ENCODE data around the gene SLC26A11.
A peak's percentile ranks its signal among the peaks of the same experiment; 100 is the strongest.

SLC26A11 gene

DNA sequence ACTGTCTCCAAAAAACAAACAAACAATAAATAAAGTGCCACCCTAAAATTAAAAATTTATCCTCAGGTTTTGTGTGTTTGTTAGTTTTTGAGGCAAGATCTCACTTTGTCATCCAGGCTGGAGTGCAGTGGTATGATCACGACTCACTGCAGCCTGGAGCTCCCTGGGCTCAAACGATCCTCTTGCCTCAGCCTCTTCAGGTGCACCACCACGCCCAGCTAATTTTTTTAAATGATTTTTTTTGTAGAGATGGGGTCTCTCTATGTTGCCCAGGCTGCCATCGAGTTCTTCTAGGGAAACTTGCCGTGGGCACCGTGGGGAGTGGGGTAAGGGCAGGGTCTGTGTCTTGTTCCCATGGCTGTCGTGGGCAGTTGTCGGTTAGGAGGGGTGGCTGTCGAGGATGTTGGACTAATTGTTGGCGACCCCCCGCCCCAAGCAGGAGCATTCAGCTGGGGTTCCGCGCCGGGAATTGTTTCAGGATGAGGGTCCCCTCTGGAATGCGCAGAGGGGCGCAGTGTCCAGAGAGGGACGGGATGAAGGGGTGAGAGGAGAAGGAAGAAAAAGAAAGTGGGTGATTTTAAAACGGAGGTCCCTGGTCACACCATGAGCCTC lies 39.3 kb downstream of the SLC26A11 start:
- Histone ChIP-seq H3K27ac (ENCODE audit: low read length) (no peak overlapping the region), H3K4me1 (ENCODE audit: control insufficient read depth, low read depth, low read length) (peaks cover 23% of the 10 kb centered on the region), H3K36me3 (ENCODE audit: control insufficient read depth, low read depth, low read length) (no peaks in the 10 kb centered on the region)

DNA sequence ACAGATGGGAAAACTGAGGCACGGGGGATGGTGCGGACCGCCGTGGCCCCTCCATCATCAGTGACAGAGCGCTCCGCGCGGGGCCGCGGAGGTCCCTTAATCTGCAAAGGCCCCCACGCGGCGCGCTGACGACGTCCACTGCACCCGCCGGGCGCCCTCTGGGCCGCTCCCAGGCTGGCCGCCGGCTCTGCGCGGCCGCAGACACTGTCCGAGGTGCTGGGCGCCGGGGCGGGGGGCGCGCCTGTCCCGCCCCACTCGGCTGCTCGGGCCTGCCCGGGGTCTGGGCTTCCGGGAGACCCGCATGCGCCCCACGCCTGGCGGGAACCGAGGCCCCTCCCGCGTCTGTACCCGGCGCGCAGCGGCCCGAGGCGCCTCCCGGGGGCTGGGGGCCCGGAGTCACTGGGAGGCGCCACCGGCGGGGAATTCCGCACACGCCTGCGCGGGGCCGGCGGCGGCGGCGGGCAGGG lies 39.9 kb downstream of the SLC26A11 start:
- no peak overlapping the region for H3K27ac ChIP-seq (ENCODE audit: low read length)
- H3K36me3 ChIP-seq (ENCODE audit: control insufficient read depth, low read depth, low read length), result no peaks in the 10 kb centered on the region
- H3K4me1 ChIP-seq (ENCODE audit: control insufficient read depth, low read depth, low read length), result peaks cover 23% of the 10 kb centered on the region
- peak overlapping the region; percentile 7 for H3K9ac ChIP-seq (ENCODE audit: low read length)
- H3K9me3 ChIP-seq (ENCODE audit: control insufficient read depth, low read depth, low read length), result no peaks in the 10 kb centered on the region
- H3K27me3 ChIP-seq (ENCODE audit: control insufficient read depth, insufficient read depth, low read length), result no peaks in the 10 kb centered on the region
- peak overlapping the region; percentile 50 for H3K4me3 ChIP-seq (ENCODE audit: low read length)

More for the DNA sequence above, 39.3 kb downstream of the SLC26A11 start:
- peak overlapping the region; percentile 7 for H3K9ac ChIP-seq (ENCODE audit: low read length)
- H3K9me3 ChIP-seq (ENCODE audit: control insufficient read depth, low read depth, low read length), result no peaks in the 10 kb centered on the region
- peak overlapping the region; percentile 50 for H3K4me3 ChIP-seq (ENCODE audit: low read length)
- H3K27me3 ChIP-seq (ENCODE audit: control insufficient read depth, insufficient read depth, low read length), result no peaks in the 10 kb centered on the region

DNA sequence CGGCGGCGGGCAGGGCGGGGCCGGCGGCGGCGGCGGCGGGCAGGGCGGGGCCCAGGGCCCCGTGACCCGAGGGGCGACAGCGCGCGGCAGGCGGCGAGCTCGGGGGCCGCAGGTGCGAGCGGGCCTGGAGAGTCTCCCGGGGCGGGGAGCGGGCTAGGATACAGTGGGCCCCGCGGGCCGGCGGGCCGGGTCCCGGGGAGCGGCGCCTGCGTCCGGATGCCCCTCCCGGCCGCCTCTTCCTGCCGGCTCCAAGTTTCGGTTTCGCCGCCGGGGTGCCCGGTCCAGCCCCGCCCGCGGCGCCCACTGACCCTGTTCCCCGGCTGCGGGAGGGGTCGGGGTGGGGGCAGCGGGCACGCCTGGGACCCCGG lies 40.5 kb downstream of the SLC26A11 start, which contains the start of gene RNF213:
RNF213 (plus strand) TSS at position 62 of the 368 bp plus-strand sequence. CDS start 2,830 bp downstream, outside the sequence.
- H3K36me3 ChIP-seq (ENCODE audit: control insufficient read depth, low read depth, low read length), result no peaks in the 10 kb centered on the region
- peak within 1 kb of the TSS; percentile 95 for H3K9ac ChIP-seq (ENCODE audit: low read length)
- no peaks in the 10 kb centered on the region for H3K9me3 ChIP-seq (ENCODE audit: control insufficient read depth, low read depth, low read length)
- peaks cover 23% of the 10 kb centered on the region for H3K4me1 ChIP-seq (ENCODE audit: control insufficient read depth, low read depth, low read length)
- no peaks in the 10 kb centered on the region for H3K27me3 ChIP-seq (ENCODE audit: control insufficient read depth, insufficient read depth, low read length)
- peak within 1 kb of the TSS; percentile 90 for H3K27ac ChIP-seq (ENCODE audit: low read length)
- H3K4me3 ChIP-seq (ENCODE audit: low read length), result peak within 1 kb of the TSS; percentile 87

DNA sequence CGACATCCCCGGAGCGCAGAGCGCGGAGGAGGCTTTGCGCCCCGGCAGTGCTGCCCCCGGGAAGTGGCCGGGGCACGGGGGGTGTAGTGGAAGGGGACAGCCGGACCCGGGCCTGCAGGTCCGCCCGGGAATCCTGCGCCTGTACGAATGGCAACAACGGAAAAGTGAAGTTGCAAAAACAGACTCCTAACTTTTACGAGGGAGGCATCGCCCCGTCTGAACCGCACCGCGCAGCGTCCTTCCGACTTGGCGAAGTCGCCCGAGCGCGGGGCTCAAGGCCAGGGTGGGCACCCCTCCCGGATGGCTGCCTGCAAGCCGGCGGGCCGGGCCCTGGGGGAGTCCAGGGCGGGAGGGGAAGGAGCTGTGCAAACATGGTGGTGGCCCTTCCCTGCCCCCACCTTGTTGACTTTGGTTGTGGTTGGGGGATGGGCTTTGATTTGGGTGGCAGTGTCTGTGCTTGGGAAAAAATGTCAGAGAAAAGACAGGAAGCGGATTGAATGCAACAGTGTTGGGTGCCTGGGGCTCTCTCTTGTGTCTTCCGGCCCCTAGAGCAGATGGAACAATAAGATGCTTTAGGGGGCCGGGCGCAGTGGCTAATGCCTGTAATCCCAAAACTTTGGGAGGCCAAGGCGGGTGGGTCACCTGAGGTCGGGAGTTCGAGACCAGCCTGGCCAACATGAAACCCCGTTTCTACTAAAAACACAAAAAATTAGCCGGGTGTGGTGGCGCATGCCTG lies 41.1 kb downstream of the SLC26A11 start:
- peak overlapping the region; percentile 90 for H3K27ac ChIP-seq (ENCODE audit: low read length)
- no peaks in the 10 kb centered on the region for H3K36me3 ChIP-seq (ENCODE audit: control insufficient read depth, low read depth, low read length)
- peaks cover 23% of the 10 kb centered on the region for H3K4me1 ChIP-seq (ENCODE audit: control insufficient read depth, low read depth, low read length)
- H3K27me3 ChIP-seq (ENCODE audit: control insufficient read depth, insufficient read depth, low read length), result no peaks in the 10 kb centered on the region
- peak overlapping the region; percentile 87 for H3K4me3 ChIP-seq (ENCODE audit: low read length)
- no peaks in the 10 kb centered on the region for H3K9me3 ChIP-seq (ENCODE audit: control insufficient read depth, low read depth, low read length)
- H3K9ac ChIP-seq (ENCODE audit: low read length), result peak overlapping the region; percentile 95

DNA sequence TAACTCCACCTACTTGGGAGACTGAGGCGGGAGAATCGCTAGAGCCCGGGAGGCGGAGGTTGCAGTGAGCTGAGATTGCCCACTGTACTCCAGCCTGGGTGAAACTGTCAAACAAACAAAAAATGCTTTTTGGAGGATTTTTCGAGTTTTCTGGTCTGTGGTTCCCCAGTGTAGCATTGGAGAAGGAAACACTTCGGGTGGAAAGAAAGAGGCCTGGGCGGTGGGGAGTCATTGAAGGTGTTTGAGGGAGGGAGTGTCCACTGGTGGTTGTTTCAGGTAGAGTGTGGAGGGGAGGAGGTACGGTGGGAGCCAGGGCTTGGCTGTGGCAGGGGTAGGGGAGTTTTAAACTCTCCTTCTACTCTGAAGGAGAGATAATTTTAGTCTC lies 41.7 kb downstream of the SLC26A11 start:
- H3K9me3 ChIP-seq (ENCODE audit: control insufficient read depth, low read depth, low read length), result no peaks in the 10 kb centered on the region
- H3K9ac ChIP-seq (ENCODE audit: low read length), result peak overlapping the region; percentile 95
- peaks cover 23% of the 10 kb centered on the region for H3K4me1 ChIP-seq (ENCODE audit: control insufficient read depth, low read depth, low read length)
- H3K27me3 ChIP-seq (ENCODE audit: control insufficient read depth, insufficient read depth, low read length), result no peaks in the 10 kb centered on the region
- peak overlapping the region; percentile 87 for H3K4me3 ChIP-seq (ENCODE audit: low read length)
- H3K27ac ChIP-seq (ENCODE audit: low read length), result peak overlapping the region; percentile 90
- no peaks in the 10 kb centered on the region for H3K36me3 ChIP-seq (ENCODE audit: control insufficient read depth, low read depth, low read length)

DNA sequence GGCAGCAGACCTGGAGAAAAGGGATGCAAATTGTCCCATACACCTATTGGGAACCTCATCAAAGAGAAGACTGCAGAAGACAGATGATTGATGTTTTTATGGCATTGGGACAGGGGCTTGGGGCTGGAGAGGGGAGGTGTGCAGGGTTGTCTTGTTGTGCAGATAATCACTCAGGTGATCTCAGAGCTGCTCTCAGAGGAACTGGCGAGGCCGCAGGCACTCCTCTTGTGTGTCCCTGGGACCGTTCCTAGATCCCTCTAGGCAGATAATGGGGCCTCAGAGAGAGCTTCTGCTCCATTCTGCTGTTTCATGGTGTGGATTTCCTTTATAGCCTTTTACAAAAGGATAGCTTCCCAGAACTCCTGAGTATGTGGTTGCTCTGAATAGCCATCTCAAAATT lies 42.1 kb downstream of the SLC26A11 start:
- H3K9ac ChIP-seq (ENCODE audit: low read length), result peak overlapping the region; percentile 95

DNA sequence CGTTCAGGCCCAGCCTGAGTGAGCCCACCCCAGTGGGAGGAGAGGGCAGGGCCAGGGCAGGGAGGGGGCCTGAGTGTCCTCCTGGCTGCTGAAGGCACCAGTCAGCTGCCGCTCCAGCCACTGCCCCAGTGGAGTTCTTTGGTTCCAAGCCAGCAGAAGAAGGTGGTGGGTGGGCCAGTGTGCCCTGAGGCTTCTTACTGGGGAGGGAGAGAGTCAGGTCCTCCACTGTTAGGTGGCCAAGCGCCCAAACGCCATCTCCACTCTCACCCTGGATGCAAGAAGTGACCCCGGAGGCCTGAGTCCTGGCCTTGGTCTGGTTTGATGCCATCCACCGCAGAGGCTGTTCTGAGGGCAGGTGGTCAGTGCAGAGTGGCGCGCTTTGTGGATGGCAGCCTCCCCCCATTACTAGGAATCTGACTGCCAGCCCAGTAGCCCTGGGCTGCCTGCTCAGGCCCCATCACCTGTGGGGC lies 42.6 kb downstream of the SLC26A11 start:
- Histone ChIP-seq H3K9ac (ENCODE audit: low read length) (no peak overlapping the region), H3K9me3 (ENCODE audit: control insufficient read depth, low read depth, low read length) (no peaks in the 10 kb centered on the region), H3K27ac (ENCODE audit: low read length) (no peak overlapping the region), H3K36me3 (ENCODE audit: control insufficient read depth, low read depth, low read length) (no peaks in the 10 kb centered on the region), H3K4me3 (ENCODE audit: low read length) (no peak overlapping the region), H3K27me3 (ENCODE audit: control insufficient read depth, insufficient read depth, low read length) (no peaks in the 10 kb centered on the region), H3K4me1 (ENCODE audit: control insufficient read depth, low read depth, low read length) (peaks cover 23% of the 10 kb centered on the region)

More for the DNA sequence above, 42.1 kb downstream of the SLC26A11 start:
- no peaks in the 10 kb centered on the region for H3K36me3 ChIP-seq (ENCODE audit: control insufficient read depth, low read depth, low read length)
- no peaks in the 10 kb centered on the region for H3K27me3 ChIP-seq (ENCODE audit: control insufficient read depth, insufficient read depth, low read length)
- no peak overlapping the region for H3K27ac ChIP-seq (ENCODE audit: low read length)
- peaks cover 23% of the 10 kb centered on the region for H3K4me1 ChIP-seq (ENCODE audit: control insufficient read depth, low read depth, low read length)
- no peaks in the 10 kb centered on the region for H3K9me3 ChIP-seq (ENCODE audit: control insufficient read depth, low read depth, low read length)
- no peak overlapping the region for H3K4me3 ChIP-seq (ENCODE audit: low read length)

DNA sequence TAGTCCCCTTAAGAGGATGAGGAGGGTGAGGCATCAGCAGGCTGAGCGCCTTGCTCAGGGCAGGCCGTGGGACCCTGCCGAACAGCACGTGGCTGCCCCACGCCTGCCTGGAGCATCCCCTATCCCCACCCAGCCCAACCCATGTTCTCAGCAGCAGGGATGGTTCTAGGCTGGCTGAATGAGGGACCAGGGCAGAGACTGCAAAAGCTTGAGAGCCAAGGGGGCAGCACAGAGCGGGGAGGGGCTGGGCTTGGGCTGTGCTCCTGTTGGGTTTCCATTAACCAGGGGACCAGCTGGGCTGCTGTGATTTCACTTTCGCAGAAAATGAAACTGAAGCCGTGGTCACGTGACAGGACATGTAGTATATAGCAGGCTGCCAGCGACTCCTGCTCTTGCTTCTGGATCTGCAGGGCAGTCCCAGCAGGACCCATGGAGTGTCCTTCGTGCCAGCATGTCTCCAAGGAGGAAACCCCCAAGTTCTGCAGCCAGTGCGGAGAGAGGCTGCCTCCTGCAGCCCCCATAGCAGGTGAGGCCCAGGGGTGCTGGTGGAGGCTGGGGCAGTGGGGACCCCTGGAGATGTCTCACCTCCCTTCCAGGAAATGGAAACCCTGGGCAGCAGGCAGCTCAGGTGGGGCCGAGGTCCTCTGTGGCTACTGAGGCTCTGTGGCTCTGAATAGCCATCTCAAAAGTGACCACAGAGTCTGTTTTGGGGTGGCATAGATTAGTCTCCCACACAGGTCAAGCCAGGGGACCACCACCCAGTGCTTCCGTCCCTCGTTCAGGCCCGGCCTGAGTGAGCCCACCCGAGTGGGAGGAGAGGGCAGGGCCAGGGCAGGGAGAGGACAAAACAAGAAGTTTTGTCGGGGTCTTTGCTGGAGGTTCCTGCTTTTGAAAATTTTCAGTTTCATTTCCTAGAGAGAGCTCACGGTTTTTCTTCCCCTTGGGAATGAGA lies 43.3 kb downstream of the SLC26A11 start:
- H3K9ac ChIP-seq (ENCODE audit: low read length), result no peak overlapping the region
- no peaks in the 10 kb centered on the region for H3K9me3 ChIP-seq (ENCODE audit: control insufficient read depth, low read depth, low read length)
- H3K4me1 ChIP-seq (ENCODE audit: control insufficient read depth, low read depth, low read length), result peaks cover 19% of the 10 kb centered on the region
- H3K27me3 ChIP-seq (ENCODE audit: control insufficient read depth, insufficient read depth, low read length), result no peaks in the 10 kb centered on the region
- no peak overlapping the region for H3K4me3 ChIP-seq (ENCODE audit: low read length)
- H3K36me3 ChIP-seq (ENCODE audit: control insufficient read depth, low read depth, low read length), result no peaks in the 10 kb centered on the region
- no peak overlapping the region for H3K27ac ChIP-seq (ENCODE audit: low read length)

DNA sequence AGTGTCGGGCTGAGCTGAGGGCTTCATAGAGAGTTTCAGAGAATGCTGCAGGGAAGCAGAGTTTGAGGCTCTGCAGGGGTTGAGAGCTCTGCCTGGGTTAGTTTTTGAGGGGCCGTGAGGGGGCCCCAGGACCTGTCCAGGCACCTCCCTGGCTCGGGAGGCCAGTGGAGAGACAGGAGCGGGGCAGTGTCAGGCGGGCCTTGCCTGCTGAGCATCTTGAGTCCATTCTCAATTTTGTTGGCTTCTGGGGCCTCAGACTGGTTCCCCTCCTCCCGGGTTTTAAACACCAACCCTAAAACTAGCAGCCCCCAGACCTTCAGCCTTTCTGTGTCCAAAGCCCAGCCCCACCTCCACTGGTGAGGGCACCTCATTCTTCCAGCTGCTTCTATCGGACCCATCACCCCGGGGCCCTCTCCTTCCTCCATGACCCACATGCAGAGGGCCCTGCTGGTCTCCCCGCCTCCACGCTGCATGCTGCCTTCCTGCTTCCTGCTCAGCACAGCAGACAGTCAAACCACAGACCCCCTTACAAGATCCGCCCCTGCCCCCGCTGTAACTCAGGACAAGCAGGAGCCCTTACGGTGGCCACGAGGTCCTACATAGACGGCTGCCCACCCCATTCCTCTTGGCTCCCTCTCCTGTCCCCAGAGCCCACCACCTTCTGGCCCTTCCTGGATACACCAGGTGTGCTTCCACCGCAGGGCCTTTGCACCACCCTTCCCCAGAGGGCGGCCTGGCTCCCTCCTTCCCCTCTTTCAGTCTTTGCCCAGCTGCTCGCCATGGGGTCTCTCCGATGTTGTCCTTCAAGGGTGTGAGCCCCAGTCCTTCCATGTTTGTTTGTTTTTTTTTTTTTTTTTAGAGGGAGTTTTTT lies 44.2 kb downstream of the SLC26A11 start:
- Histone ChIP-seq H3K9ac (ENCODE audit: low read length) (no peak overlapping the region), H3K27me3 (ENCODE audit: control insufficient read depth, insufficient read depth, low read length) (no peaks in the 10 kb centered on the region), H3K4me1 (ENCODE audit: control insufficient read depth, low read depth, low read length) (peaks cover 15% of the 10 kb centered on the region), H3K4me3 (ENCODE audit: low read length) (no peak overlapping the region), H3K9me3 (ENCODE audit: control insufficient read depth, low read depth, low read length) (no peaks in the 10 kb centered on the region), H3K36me3 (ENCODE audit: control insufficient read depth, low read depth, low read length) (peaks cover 2% of the 10 kb centered on the region), H3K27ac (ENCODE audit: low read length) (no peak overlapping the region)

DNA sequence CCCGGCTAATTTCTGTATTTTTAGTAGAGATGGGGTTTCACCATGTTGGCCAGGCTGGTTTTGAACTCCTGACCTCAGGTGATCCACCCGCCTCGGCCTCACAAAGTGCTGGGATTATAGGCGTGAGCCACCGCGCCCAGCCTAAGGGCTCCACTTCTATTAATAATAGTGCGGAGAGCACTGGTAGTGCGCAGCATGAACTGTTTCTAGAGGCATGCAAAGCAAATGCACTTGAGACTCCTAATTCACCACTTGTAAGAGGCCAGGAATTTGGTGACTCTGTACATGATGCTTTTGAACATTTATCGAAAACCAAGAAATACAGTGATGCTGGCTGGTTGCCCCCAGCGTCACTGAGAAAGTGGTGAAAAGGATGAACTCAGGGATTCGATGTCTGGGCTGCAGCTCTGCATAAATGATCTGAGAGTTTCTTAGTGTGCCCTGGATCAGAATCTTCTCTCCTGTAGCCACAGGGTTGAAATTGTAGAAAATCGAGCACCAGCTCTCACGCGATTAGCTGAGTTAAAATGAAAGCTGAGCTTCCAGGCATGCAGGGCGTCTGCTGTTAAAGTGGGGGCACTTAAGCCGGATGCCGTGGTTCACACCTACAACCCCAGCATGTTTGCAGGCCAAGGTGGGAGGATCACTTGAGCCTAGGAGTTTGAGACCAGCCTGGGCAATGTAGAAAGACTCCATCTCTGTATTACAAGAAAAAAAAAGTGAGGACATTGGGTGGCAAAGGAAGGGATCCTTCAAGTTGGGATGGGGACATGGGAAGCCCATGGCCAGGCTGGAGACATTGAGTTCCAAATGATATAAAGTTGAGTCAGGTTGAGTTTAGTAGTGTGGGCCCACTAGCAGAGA lies 45.2 kb downstream of the SLC26A11 start:
- Histone ChIP-seq H3K4me3 (ENCODE audit: low read length) (no peak overlapping the region), H3K4me1 (ENCODE audit: control insufficient read depth, low read depth, low read length) (peaks cover 24% of the 10 kb centered on the region), H3K27ac (ENCODE audit: low read length) (no peak overlapping the region), H3K9ac (ENCODE audit: low read length) (no peak overlapping the region), H3K27me3 (ENCODE audit: control insufficient read depth, insufficient read depth, low read length) (no peaks in the 10 kb centered on the region), H3K36me3 (ENCODE audit: control insufficient read depth, low read depth, low read length) (peaks cover 5% of the 10 kb centered on the region), H3K9me3 (ENCODE audit: control insufficient read depth, low read depth, low read length) (no peaks in the 10 kb centered on the region)
